Endothelial cell (in vitro differentiated cells): ENCODE results near the gene ROR2. TPM values are rescaled to one million over a fixed set of nuclear protein-coding genes. Genes with fewer than 3 reads are reported as not detected.
A peak's percentile ranks its signal among the peaks of the same experiment; 100 is the strongest.

ENCODE experiments used
- DNase-seq: peaks from one replicate; pipeline ENCODE4 v3.0.0; 2021; ENCODE audit warnings: low spot score
- H3K27ac Mint-ChIP-seq: one replicate; pipeline ENCODE4 v1.8.0; 2021; ENCODE audit warnings: mixed read lengths, inconsistent platforms; ENCODE audit not compliant: unreplicated experiment
- H3K27me3 Mint-ChIP-seq: one replicate; pipeline ENCODE4 v1.8.0; 2021; ENCODE audit warnings: mild to moderate bottlenecking, moderate library complexity, mixed read lengths, inconsistent platforms; ENCODE audit not compliant: unreplicated experiment
- H3K36me3 Mint-ChIP-seq: one replicate; pipeline ENCODE4 v1.8.0; 2021; ENCODE audit warnings: mild to moderate bottlenecking, low read depth, mixed read lengths, inconsistent platforms; ENCODE audit not compliant: unreplicated experiment
- H3K4me1 Mint-ChIP-seq: one replicate; pipeline ENCODE4 v1.8.0; 2021; ENCODE audit warnings: mild to moderate bottlenecking, mixed read lengths, inconsistent platforms; ENCODE audit not compliant: unreplicated experiment
- H3K4me3 Mint-ChIP-seq: one replicate; pipeline ENCODE4 v1.8.0; 2021; ENCODE audit warnings: mild to moderate bottlenecking, mixed read lengths, inconsistent platforms; ENCODE audit not compliant: unreplicated experiment
- H3K9me3 Mint-ChIP-seq: one replicate; pipeline ENCODE4 v1.8.0; 2021; ENCODE audit warnings: mixed read lengths, inconsistent platforms; ENCODE audit not compliant: unreplicated experiment
- CTCF ChIP-seq: fragments of 200-600 bp; sonication (generic); IDR thresholded peaks from one replicate; pipeline ENCODE4 v1.5.0; 2021; ENCODE audit warnings: antibody characterized with exemption; ENCODE audit not compliant: unreplicated experiment
- total RNA-seq: library from RNA; stranded (reverse); fragmentation: NEBNext Ultra II Directional; extraction: Animal tissue kit (Norgen Biotek cat#: 25700); gene quantifications from one replicate; pipeline ENCODE4 v1.2.1, GENCODE V29; 2021; ENCODE audit not compliant: unreplicated experiment

Gene ROR2
- total RNA-seq, 1 donor from 2014 or later, result 3.5 TPM

- no peak overlapping the region for H3K27ac Mint-ChIP-seq
- H3K4me1 Mint-ChIP-seq, result no peaks in the 10 kb centered on the region
- no peak overlapping the region for H3K4me3 Mint-ChIP-seq
- peaks cover 5% of the 10 kb centered on the region for H3K36me3 Mint-ChIP-seq
- H3K27me3 Mint-ChIP-seq, result peaks cover 2% of the 10 kb centered on the region
- TF ChIP-seq CTCF, result no peak
- H3K9me3 Mint-ChIP-seq, result no peaks in the 10 kb centered on the region
- DNase-seq, result no peak
Measured at GRCh38 chr9:91765296-91765695, 184.7 kb downstream of the ROR2 start.

GRCh38 chr9:91764661-91765060 lies 185.4 kb downstream of the ROR2 start:
- H3K4me3 Mint-ChIP-seq, result no peak overlapping the region
- DNase-seq, result no peak
- no peak for TF ChIP-seq CTCF
- no peaks in the 10 kb centered on the region for H3K4me1 Mint-ChIP-seq
- no peaks in the 10 kb centered on the region for H3K9me3 Mint-ChIP-seq
- peaks cover 5% of the 10 kb centered on the region for H3K36me3 Mint-ChIP-seq
- H3K27me3 Mint-ChIP-seq, result peaks cover 2% of the 10 kb centered on the region
- no peak overlapping the region for H3K27ac Mint-ChIP-seq

- no peak for DNase-seq
- no peaks in the 10 kb centered on the region for H3K4me1 Mint-ChIP-seq
- TF ChIP-seq CTCF, result no peak
- H3K27ac Mint-ChIP-seq, result no peak overlapping the region
- peaks cover 5% of the 10 kb centered on the region for H3K27me3 Mint-ChIP-seq
- peaks cover 8% of the 10 kb centered on the region for H3K36me3 Mint-ChIP-seq
- no peak overlapping the region for H3K4me3 Mint-ChIP-seq
- no peaks in the 10 kb centered on the region for H3K9me3 Mint-ChIP-seq
Measured at GRCh38 chr9:91761362-91761761, 188.7 kb downstream of the ROR2 start.

DNA sequence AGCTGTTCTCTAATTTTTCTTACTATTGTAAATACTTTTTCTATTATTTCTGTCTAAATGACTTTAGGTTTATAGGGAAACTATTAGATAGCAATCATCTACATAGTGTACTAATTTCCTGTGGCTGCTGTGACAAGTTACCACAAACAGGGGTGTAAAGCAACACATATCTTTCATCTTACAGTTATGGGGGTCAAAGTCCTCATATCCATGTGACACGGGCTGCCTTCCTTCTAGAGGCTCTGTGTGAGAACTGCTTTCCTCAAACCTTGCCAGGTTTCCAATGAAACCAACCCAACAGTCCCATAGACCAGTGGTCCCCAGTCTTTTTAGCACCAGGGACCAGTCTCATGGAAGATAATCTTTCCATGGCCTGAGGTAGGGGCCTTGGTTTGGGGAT lies 189.1 kb downstream of the ROR2 start:
- Mint-ChIP-seq H3K9me3 (no peaks in the 10 kb centered on the region), H3K27me3 (peaks cover 4% of the 10 kb centered on the region), H3K4me1 (no peaks in the 10 kb centered on the region), H3K27ac (no peak overlapping the region), H3K4me3 (no peak overlapping the region), H3K36me3 (peaks cover 4% of the 10 kb centered on the region)
- no peak for TF ChIP-seq CTCF
- no peak for DNase-seq

GRCh38 chr9:91758491-91758981 lies 191.5 kb downstream of the ROR2 start:
- TF ChIP-seq CTCF, result peak; percentile 65
- peak; percentile 79 for DNase-seq
- H3K36me3 Mint-ChIP-seq, result peaks cover 3% of the 10 kb centered on the region
- no peaks in the 10 kb centered on the region for H3K9me3 Mint-ChIP-seq
- peak overlapping the region; percentile 20 for H3K27ac Mint-ChIP-seq
- H3K4me1 Mint-ChIP-seq, result no peaks in the 10 kb centered on the region
- no peak overlapping the region for H3K4me3 Mint-ChIP-seq
- H3K27me3 Mint-ChIP-seq, result peaks cover 5% of the 10 kb centered on the region
